ENCODE results near the gene ZBTB7C.

DNA sequence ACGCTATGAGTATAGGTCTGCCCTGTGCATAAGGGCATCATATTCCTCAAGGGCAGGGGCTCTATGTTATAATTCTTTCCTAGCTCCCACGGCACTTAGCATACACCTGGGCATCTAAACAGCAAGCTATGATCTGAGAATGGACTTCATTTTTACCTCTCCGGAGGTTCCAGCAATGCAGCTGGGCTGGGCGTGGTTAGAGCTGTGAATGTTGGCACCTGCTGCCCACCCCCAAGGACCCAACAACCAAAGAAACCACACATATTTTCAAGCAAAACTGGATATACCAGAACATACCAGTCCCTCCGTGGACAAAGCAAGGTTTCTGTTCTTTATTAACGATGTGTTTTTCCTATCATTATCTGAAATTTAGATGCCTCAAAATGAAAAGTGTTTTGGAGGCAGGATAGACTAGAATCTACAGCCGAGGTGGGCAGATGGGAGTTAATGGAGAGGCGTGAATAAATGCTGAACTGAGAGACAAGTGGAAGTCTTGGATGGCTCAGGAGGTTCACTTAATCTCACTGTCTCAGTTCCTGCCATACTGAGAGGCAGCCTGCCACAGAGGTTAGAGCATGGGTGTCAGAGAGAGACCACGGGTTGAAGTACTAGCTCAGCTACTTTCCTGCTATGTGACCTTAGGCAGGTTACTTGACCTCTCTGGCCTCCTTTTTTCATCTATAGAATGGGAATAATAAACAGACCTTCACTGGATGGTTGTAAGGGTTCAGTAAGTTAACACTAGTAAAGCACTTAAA, 292.1 kb downstream of the ZBTB7C start:
- TF ChIP-seq SUZ12 (IDR thresholded peaks at IDR 0.05; ENCODE audit: extremely low read depth, insufficient read depth, insufficient read length) (no peak), ZNF274 (IDR thresholded peaks at IDR 0.05; ENCODE audit: low read depth, low read length) (no peak)

Measured in NT2/D1 (cell line).